Keratinocyte (primary cell): ENCODE measurements around the gene USP49. TPM values are rescaled to one million over a fixed set of nuclear protein-coding genes. Genes with fewer than 3 reads are reported as not detected.

Source experiments
- DNase-seq: peaks from one replicate; pipeline ENCODE4 v3.0.0-alpha.2; 2011; ENCODE audit warnings: low read depth, missing footprints, low spot score
- FAIRE-seq: peaks from 2 replicates; lab custom pipeline; 2011; peaks lifted over from hg19 to GRCh38; lab: Jason Lieb, UNC
- H2AFZ ChIP-seq: 2 replicates; pipeline ENCODE4 v1.6.0; 2012; ENCODE audit warnings: low read length, control low read depth, inconsistent platforms; ENCODE audit not compliant: control insufficient read depth
- H3K27ac ChIP-seq: 2 replicates; pipeline ENCODE4 v1.5.1; 2011; ENCODE audit warnings: low read length; ENCODE audit not compliant: control insufficient read depth, insufficient read depth
- H3K27me3 ChIP-seq: 3 replicates; pipeline ENCODE4 v1.6.0; 2011; ENCODE audit warnings: low read length; ENCODE audit not compliant: control insufficient read depth, insufficient read depth; ENCODE audit errors: extremely low read depth
- H3K36me3 ChIP-seq, 2 experiments: 2 replicates in 1 of 2; 3 replicates in 1 of 2; pipeline ENCODE4 v1.5.1; 2011; ENCODE audit warnings: low read length in 2 of 2, mild to moderate bottlenecking in 1 of 2; ENCODE audit not compliant: control insufficient read depth in 2 of 2, insufficient read depth in 2 of 2; ENCODE audit errors: extremely low read depth in 1 of 2
- H3K4me1 ChIP-seq: 3 replicates; pipeline ENCODE4 v1.5.1; 2011; ENCODE audit warnings: low read length; ENCODE audit not compliant: control insufficient read depth, insufficient read depth; ENCODE audit errors: extremely low read depth
- H3K4me2 ChIP-seq: 3 replicates; pipeline ENCODE4 v1.6.0; 2011; ENCODE audit warnings: low read depth, low read length; ENCODE audit not compliant: control insufficient read depth, insufficient read depth; ENCODE audit errors: extremely low read depth
- H3K4me3 ChIP-seq, 3 experiments: fragments of 200-600 bp in 1 of 3; sonication (generic) in 1 of 3; 2 replicates in 2 of 3; 3 replicates in 1 of 3; pipeline ENCODE4 v1.5.1; 2011 to 2016; ENCODE audit warnings: low read length in 3 of 3, mild to moderate bottlenecking in 3 of 3, control low read depth in 2 of 3, inconsistent platforms in 1 of 3, low read depth in 1 of 3, mixed read lengths in 1 of 3, mixed run types in 1 of 3, moderate library complexity in 1 of 3; ENCODE audit not compliant: control insufficient read depth in 2 of 3, insufficient read depth in 2 of 3; ENCODE audit errors: extremely low read depth in 1 of 3
- H3K79me2 ChIP-seq: 2 replicates; pipeline ENCODE4 v1.6.0; 2012; ENCODE audit warnings: low read length; ENCODE audit not compliant: control insufficient read depth, insufficient read depth
- H3K9ac ChIP-seq: 3 replicates; pipeline ENCODE4 v1.6.0; 2011; ENCODE audit warnings: low read length; ENCODE audit not compliant: control insufficient read depth, insufficient read depth; ENCODE audit errors: extremely low read depth
- H3K9me1 ChIP-seq: 3 replicates; pipeline ENCODE4 v1.6.0; 2011; ENCODE audit warnings: low read length; ENCODE audit not compliant: control insufficient read depth, insufficient read depth; ENCODE audit errors: extremely low read depth
- H3K9me3 ChIP-seq: 2 replicates; pipeline ENCODE4 v1.5.1; 2012; ENCODE audit warnings: low read depth, low read length; ENCODE audit not compliant: control insufficient read depth
- H4K20me1 ChIP-seq: 3 replicates; pipeline ENCODE4 v1.6.0; 2011; ENCODE audit warnings: low read length; ENCODE audit not compliant: control insufficient read depth, insufficient read depth; ENCODE audit errors: extremely low read depth
- EZH2 ChIP-seq: IDR thresholded peaks from one replicate; pipeline ENCODE4 v1.6.1; 2012; ENCODE audit warnings: inconsistent platforms, mild to moderate bottlenecking, low read length, moderate library complexity
- dilution Hi-C: fragments of 300-500 bp; cut with MboI; formaldehyde crosslinking; loops from one replicate; pipeline ENCODE4 v1.7.0; 2020; ENCODE audit warnings: low sequenced_read_pairs; ENCODE audit not compliant: extremely low pct_ligation_motif_present
- polyA plus RNA-seq, 5 experiments: library from polyadenylated mRNA; depleted of rRNA in 3 of 5; stranded (reverse) in 3 of 5; stranded (forward) in 1 of 5; unstranded in 1 of 5; fragments of >200 nt; gene quantifications; 1 replicate in 1 of 5; 2 replicates in 3 of 5; 3 replicates in 1 of 5; pipeline versions ENCODE4 v1.2.1 to v1.2.3, GENCODE V29; 2011 to 2012; ENCODE audit warnings: missing spikeins in 2 of 5, low read depth in 1 of 5, low replicate concordance in 1 of 5
- TF ChIP-seq, protein P1 (sequence below), 3 experiments: IDR thresholded peaks in 1 of 3; conservative IDR thresholded peaks in 1 of 3; optimal IDR thresholded peaks in 1 of 3; 2 replicates in 2 of 3; 3 replicates in 1 of 3; pipeline versions ENCODE3 to v1.5.1; 2011; ENCODE audit warnings: low read length in 3 of 3, mild to moderate bottlenecking in 3 of 3, moderate library complexity in 2 of 3, control low read depth in 1 of 3, inconsistent platforms in 1 of 3; ENCODE audit not compliant: insufficient read depth in 2 of 3; ENCODE audit errors: extremely low read depth in 1 of 3

USP49 gene
- polyA plus RNA-seq, 1 donor (not counting 4 experiments of a cell fraction or from before 2014, with no cell fraction given): 2.3 TPM

DNA sequence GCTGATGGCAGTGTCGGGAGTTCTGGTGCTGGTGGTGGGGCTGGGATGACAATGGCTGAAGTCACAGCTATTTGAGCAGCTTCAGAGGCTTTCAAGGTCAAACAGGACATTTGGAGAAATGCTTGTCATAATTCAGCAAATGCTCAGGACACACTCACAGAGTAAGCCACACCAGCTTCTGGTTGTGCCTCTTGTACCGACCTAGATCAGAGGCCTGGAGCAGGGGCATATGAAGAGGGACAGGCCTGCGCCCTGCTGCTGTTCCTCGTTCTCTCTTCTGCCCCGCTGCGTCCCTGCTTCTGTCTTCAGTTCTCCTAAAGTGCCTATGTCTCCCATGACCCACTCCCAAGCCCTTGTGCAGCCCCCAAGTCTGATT is 147.1 kb downstream of the USP49 start:
- Histone ChIP-seq H4K20me1 (no peaks in the 10 kb centered on the region), H2AFZ (no peak overlapping the region), H3K9me1 (no peaks in the 10 kb centered on the region), H3K9ac (no peak overlapping the region), H3K79me2 (no peaks in the 10 kb centered on the region), H3K4me2 (no peak overlapping the region), H3K27me3 (no peaks in the 10 kb centered on the region), H3K4me3 (no peak overlapping the region), H3K36me3 (no peaks in the 10 kb centered on the region), H3K4me1 (no peaks in the 10 kb centered on the region), H3K27ac (no peak overlapping the region), H3K9me3 (no peaks in the 10 kb centered on the region)
- no peak for FAIRE-seq
- no peak for TF ChIP-seq EZH2
- TF ChIP-seq, protein P1, sequence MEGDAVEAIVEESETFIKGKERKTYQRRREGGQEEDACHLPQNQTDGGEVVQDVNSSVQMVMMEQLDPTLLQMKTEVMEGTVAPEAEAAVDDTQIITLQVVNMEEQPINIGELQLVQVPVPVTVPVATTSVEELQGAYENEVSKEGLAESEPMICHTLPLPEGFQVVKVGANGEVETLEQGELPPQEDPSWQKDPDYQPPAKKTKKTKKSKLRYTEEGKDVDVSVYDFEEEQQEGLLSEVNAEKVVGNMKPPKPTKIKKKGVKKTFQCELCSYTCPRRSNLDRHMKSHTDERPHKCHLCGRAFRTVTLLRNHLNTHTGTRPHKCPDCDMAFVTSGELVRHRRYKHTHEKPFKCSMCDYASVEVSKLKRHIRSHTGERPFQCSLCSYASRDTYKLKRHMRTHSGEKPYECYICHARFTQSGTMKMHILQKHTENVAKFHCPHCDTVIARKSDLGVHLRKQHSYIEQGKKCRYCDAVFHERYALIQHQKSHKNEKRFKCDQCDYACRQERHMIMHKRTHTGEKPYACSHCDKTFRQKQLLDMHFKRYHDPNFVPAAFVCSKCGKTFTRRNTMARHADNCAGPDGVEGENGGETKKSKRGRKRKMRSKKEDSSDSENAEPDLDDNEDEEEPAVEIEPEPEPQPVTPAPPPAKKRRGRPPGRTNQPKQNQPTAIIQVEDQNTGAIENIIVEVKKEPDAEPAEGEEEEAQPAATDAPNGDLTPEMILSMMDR (optimal IDR thresholded peaks at IDR 0.05 in 1 of 3, IDR thresholded peaks at IDR 0.05 in 1 of 3, conservative IDR thresholded peaks at IDR 0.05 in 1 of 3; ENCODE audit: extremely low read depth in 1 of 3, insufficient read depth in 2 of 3, low read length in 3 of 3): no peak
- dilution Hi-C loops: no loop called here
- no peak for DNase-seq

DNA sequence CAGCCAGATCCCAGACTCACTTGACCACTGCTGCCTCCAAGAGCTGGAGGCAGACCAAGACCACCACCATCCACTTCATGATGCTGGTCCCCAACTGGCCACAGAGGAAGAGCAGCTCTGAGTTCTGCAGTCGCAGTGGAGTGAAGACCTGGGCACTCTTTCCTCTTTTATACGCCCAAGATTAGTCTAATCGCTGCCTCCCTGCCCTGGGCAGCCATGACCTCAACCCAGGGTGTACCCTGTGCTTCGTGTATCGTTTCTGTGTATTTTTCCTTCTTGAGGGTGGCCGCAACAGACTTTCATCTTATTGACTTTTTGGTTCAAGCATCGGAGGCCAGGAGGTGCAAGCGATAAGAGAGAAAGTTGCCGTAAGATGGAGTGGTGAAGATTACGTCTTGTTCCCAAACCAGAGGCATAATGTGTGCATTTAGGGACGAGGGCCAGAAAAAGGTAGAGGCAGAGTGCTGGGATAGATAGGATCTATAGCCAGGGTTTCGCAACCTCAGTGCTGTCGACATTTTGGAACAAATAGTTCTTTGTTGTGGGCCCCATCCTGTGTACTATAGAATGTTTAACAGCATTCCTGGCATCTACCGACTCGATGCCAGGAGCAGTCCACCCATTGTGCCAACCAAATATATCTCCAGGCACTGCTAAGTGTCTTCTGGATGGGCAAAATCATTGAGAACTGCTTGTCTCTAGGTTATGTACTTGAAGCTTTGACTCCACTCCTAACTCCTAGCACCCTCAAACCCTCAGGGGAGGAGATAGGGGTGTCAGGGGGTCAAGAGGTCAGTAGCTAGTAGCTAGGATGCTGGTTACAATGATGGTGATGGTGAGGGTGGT is 147.7 kb downstream of the USP49 start, which contains the start of gene PGC:
Gene PGC, minus strand, starts transcription at position 142 of the 846 bp plus-strand sequence. Its CDS starts 63 bp downstream, at position 79.
- H3K9me3 ChIP-seq: no peaks in the 10 kb centered on the region
- DNase-seq (no peak), FAIRE-seq (no peak)
- no peak within 1 kb of the TSS for H3K4me2 ChIP-seq
- H3K36me3 ChIP-seq: no peaks in the 10 kb centered on the region
- no peak for TF ChIP-seq EZH2
- H4K20me1 ChIP-seq: no peaks in the 10 kb centered on the region
- no peaks in the 10 kb centered on the region for H3K9me1 ChIP-seq
- no peaks in the 10 kb centered on the region for H3K27me3 ChIP-seq
- no peak within 1 kb of the TSS for H2AFZ ChIP-seq
- no peak within 1 kb of the TSS for H3K4me3 ChIP-seq
- no peak within 1 kb of the TSS for H3K27ac ChIP-seq
- H3K9ac ChIP-seq: no peak within 1 kb of the TSS
- no peaks in the 10 kb centered on the region for H3K4me1 ChIP-seq
- no peaks in the 10 kb centered on the region for H3K79me2 ChIP-seq
- dilution Hi-C loops: no loop called here
